NCI-H1694 (cell line): Measurements from ENCODE around the gene ASTN2.

Experiments
- DNase-seq: peaks from one replicate; lab custom pipeline; 2025; lab: John Stamatoyannopoulos, UW

Gene ASTN2

DNA sequence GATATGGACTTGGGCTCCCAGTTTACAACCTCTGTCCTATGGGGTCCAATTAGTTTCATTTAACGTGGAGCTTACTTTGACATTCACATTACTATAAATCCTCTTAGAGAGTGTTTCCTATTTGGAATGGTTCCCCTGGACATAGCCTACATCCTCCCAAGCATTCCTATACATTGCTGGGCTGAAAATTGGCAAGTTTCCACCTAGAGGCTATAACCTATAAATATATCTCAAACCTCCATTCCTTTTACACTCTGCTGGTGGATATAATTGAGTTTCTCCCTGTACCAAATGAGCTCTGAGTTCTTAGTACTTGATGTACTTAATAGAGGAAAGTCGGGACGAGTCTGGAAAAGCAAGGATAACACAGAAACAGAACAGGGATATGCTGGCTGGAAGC lies 172.8 kb downstream of the ASTN2 start:
- DNase-seq = no peak

DNA sequence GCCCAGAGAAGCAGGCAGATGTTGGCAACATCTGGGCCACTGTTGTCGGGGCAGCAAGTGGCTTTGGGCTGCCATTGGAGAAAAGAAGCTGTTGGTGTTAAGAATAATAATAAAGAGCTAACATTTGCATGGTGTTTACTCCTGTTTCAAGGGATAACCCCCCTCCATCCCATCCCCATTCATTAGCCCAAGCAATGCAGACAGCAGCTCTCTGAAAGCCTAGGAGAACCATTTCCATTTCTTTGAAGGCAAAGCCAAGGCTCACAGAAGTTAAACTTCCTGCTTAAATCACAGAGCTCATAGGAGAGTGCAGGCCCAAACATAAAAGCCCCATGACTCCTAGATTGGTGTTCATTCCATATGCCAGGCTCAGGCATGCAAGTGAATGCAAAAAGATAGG lies 175.4 kb downstream of the ASTN2 start:
- no peak for DNase-seq

DNA sequence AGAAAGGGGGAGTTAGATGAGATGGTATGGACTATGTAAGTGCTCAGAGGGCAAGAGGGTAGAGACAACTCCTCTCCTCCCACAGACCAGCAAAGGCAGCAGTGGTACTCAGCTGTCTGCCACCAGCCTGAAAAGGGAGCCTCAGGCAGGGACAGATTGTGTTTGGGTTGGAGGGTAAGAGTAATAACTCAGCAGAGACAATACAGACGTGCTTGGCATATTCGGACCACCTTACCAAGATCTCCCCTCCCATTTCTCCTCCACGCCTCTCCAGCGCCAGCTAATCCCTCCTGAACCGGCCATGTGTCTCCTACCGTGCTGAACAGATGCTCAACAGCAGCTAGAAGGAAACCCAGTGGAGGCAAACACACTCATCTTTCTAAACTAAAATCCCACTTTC lies 180.8 kb downstream of the ASTN2 start:
- peak; percentile 76 for DNase-seq

DNA sequence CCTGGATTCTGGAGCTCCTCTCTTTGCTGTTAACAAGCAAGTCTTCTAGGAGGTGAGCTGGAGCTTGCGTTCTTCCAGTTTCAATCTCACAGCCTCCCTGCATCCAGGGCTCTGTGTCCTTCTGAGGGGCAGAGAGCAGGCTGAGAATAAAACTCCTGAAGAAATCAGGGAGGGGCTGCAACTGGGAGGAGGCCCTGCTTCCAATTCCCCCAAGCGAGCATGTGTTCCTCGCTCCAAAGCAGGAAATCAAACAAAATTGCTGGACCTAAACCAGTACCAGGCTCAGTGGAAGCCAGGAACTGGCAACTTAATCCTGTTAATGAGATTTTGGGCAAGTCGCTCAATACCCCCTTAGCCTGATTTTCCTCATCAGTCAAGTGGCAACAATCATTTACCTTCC lies 181.8 kb downstream of the ASTN2 start:
- no peak for DNase-seq

DNA sequence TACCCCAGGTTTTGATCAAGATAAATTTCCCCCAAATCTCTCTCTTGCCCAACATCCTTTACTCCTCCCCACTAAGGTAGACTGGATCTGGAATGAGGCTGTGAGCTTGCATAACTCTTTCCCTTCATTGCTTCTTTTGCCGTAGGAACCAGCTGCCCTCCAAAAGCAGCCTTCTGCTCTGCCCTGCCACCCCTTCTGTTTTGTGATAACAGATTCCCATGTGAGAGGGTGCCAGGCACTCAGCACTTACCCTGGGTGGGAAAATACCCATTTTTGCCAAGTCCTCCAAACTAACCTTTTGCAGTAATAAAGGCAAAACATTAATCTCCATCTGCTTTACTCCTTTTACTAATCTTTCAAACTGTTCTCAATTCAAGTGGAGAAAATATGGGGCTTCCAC lies 182.6 kb downstream of the ASTN2 start:
- DNase-seq = peak; percentile 59

DNA sequence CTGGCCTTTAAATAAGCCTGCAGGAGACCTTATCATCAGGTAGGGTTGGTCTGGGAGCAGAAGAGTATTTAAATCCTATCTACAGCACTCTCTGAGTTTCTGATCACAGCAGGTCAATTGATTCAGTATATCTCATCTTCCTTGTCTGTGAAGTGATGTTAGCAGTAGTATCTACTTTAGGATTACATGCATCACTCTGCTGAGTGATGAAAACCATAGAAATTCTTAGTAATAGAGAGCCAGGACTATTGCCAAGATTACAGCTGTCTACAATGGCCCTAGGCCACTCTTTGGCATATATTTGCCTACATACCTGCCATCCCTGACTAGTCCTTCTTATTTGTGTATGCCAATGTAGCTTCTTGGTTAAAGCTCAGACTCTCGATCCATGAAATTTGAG lies 183.8 kb downstream of the ASTN2 start:
- DNase-seq = no peak

DNA sequence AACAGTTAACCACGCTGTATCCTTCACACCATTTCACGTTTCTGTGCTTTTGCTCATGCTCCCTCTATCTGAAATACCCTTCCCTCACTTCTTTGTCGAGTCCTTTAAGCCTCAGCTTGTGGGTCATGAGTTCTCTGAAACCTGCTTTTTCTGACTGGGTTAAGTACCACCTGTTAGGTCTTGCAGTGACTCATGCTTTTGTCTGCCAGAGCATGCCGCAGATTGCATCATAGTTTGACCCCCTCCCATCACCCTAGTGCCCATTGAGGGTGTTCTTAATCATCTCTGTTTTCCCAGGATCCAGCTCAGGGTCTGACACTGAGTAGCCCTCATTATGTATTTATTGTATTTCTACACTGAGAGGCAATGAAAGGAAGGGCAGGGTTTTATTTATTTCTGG lies 190.2 kb downstream of the ASTN2 start:
- no peak for DNase-seq

DNA sequence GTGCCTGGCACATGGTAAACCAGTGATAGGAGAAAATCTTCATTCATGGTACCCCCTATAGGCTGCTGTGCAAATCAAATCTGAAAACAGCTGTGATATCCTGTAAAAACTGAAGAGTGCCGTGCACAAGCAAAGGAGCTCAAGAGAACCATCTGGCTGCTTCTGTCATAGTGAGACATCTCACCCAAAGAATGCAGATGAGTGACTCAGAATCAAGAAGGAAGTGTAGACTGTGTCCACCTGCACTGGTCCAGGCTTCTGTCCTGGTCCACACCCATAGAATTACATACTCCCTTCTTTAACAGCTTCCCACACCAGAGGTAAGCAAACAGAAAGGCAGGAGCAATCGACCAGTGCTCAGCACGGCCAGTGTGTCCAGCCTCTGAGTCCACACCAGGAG lies 195.9 kb downstream of the ASTN2 start:
- DNase-seq = peak; percentile 15

DNA sequence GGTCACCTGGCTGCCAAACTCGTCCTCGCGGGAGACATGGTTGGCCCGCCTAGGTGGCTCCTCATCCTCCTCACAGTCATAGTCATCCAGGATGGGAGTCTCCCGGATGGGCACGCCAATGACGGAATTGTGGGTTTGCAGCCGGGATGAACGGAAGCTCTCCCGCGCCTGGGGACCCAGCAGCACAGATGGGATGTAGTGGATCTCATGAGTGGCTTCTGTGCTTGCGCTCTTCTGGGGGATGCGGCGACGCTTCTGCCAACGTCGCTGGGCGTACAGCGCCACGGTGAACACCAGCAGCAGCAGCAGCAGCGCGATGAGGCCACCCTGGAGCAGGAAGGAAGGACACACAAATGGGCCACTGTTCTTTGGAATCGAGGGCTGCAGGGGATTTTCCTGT lies 200.4 kb downstream of the ASTN2 start:
- no peak for DNase-seq

DNA sequence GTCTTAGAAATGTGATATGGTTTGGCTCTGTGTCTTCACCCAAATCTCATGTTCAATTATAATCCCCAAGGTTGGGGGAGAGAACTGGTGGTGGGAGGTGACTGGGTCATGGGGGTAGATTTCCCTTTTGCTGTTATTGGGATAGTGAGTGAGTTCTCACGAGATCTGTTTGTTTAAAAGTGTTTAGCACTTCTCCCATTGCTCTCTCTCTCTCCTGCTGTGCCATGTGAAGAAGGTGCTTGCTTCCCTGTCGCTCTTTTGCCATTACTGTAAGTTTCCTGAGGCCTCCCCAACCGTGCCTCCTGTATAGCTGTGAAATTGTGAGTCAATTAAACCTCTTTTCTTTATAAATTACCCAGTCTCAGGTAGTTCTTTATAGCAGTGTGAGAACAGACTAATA lies 203.6 kb downstream of the ASTN2 start:
- DNase-seq = no peak

DNA sequence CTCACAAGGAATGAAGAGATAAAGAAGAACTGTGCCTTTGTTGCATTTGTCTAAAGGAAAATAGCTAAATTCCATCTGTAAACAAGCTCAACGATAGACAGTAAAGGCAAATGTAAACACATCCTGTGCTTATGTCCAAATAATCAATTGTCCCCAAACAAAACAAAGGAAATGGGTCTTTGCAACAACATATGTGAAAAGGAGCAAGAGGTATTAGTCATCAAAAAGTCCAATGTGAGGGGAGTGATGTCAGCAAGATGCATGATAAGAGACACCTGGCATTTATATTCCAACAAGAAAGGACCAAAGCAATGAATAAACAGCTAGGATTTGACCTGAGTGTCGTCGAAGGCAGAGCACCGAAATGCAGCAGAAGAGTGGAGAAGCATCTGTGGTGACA lies 209.1 kb downstream of the ASTN2 start:
- DNase-seq = no peak

DNA sequence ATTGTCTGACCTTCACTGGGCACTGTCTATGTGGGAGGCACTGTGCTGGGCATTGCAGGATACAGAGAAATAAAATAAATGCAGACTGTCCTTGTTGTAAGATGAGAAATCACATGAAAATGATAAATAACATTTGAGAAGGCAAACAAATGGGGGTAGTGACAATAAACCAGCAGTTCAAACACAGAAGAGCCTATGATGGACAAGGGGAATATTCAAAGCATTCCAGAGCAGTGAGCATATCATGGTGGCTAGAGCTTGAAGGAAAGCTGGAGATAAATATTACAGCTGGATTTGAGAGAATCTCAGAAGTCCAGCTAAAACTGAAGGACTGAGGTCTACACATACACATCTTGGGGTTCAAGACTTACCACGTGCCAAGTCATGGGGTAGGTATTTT lies 209.9 kb downstream of the ASTN2 start:
- DNase-seq = no peak

DNA sequence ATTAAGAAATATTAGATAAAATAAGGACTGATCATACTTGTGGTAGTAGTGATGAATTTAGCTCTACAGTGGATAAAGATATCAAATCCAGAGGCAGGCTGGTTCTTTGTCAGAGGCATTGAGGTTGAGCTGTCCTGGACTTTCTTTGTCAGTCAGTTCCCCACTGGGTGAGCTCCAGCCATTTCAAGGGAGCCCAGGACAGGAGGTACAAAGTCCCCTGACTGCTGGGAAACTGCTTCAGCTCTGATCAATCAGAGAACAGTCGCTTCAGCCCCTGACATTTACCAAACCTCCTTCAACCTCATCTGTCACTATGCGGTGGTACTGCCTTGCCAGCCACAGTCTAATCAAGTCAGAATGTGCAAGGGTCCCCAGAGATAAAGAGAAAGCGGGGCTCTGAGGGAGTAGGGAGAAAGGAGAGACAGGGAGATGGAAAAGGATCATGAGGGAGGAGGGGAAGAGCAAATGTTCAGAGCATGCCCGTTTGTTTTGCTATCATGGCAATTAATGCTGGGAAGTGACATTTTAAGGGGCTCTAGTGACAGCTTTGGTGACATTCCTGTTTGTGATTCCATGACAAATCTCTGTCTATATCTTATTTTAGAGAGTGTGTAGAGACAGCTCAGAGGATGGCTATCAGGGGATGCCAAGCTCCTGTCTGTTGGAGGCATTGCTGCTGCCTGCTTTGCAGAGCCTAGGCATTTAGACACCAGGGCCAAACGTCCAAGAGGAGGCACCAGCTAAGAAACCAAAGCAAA lies 223.2 kb downstream of the ASTN2 start:
- no peak for DNase-seq

DNA sequence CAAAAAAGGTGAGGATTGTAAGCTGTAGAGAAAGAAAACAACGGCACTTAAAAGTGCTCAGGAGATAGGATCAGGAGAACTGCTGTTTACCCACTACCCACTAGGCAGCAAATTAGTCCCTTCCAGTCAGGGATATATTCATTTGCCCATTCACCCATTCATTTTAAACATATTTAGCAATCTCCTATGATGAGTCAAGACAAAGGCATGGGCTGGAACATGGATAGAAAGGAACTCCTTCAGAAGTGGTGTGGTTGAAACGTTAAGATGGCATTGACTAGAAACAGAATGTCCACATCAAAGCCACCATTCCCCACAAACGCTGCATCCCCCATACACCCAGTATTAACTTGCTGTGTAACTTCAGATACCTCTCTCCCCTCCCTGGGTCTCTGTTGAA lies 225.7 kb downstream of the ASTN2 start:
- DNase-seq = no peak

DNA sequence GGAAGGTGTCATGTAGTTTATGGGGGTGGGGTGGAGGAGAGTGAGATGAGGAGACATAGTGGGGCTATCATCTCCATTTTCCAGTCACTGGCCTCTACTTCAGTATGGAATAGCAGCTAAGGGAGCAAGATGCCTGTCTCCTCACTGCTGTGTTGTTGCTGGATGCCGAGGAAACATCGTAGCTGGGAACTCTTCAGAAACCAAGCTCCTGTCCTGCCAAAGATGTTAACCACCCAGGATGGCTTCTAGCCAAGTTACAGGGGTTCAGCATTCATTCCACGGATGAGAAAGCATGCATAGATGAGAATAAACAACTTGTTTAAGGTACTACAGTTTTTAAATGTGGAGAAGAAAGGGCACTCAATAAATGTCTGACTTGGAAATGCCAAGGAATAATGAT lies 226.5 kb downstream of the ASTN2 start:
- no peak for DNase-seq

DNA sequence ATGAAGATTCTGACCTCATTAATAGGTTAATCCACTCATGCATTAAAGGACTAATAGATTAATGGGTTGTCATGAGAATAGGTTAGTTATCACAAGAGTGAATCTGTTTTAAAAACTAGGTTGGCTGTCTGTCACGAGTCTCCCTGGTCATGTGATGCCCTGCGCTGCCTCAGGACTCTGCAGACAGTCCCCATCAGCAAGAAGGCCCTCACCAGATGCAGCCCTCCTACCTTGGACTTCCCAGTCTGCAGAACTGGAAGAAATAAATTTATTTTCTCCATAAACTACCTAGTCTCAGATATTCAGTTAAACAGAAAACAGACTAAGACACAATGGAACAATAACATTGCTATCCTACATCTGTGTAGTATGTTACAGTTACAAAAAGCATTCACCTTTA lies 227.4 kb downstream of the ASTN2 start:
- DNase-seq = no peak

DNA sequence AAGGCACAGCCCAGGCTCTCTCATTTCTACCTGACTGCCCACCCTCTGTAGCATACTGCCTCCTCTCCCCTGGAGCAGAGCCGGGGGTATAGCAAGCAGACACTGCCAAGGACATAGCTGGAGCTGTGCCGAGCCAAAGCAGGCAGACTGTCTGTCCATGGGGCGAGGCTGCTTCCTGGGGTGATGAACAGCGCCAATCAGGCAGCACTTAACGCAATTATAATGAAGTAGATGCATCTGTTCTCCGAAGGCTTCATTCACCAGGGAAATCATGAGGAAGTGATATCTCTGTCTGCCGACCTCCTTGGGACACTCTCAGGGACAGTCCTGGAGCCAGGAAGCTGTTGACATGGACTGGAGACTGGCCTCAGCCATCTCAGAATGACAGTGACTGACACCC lies 230.7 kb downstream of the ASTN2 start:
- peak; percentile 81 for DNase-seq

DNA sequence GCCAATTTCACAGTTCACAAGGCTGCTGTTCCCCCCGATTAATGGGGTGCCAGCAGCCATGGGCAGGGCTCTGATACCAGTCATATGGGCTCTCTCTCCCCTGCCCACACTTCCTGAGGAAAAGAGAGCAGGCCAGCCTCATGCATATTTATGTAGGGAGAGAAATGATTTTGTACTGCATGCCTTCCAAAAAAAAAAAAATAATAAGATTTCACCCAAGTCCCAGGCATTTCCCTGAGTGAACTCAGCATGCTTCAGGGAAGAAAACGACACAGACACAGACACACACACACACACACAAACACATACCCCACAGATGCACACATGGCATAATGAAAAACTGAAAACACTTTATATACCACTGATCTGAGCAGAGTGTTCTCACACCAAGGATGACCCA lies 232.8 kb downstream of the ASTN2 start:
- DNase-seq = no peak

DNA sequence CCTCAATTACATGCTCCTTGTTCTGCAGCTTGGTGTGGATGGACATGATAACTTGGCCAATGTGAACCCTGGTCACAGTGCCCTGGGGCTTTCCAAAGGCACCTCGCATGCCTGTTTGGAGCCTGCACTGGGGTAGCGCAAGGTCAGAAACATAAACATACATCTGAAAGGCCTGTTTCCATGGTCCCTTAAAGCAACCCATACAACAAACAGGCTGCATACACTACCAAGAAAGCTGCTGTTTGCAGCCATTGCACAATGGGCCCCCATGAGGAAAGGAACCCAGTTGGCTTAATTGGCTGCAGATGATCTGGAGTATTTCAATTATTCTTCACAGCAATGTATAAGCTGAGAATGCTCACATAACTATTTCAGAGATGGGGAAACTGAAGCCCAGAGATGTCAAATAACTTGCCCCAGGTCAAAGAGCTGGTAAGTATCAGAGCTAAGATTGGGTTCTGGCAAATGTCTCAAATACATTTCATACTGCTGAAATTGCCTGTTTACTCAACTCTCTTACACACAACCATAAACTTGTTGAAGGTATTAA lies 233.9 kb downstream of the ASTN2 start:
- no peak for DNase-seq

DNA sequence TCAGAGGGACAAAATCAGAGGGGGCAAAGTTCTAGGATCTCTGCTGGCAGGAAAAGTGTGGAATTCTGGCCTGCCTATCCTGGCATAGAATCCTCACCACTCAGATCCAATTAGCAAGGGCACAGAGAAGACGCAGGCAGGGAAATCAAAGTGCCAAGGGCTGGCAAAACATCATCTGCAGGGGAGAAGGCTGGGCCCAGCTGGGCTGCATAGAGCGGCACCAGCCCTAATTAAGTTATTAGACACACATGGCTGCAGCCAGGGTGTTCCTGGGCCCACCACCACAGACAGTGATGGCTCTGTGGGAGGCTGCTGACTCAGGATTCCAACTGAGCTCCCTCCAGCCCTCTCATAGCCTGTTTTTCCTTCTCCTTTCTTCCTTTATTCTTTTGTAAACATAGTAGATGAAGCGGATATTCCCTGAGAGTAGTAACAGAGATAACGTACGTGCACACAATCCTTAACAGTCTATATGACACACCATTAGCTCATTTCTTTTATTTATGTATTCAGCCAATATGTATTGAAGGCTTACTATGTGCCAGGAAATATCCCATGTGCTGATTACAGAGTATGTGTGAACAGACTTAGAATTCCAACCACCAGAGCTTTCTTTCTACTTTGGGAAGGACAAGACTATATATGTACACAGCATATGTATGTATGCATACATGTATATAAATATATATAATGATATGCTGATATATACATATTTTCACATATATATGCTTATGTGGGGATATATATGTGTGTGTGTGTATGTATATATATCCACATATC lies 236.1 kb downstream of the ASTN2 start:
- DNase-seq = peak; percentile 90

DNA sequence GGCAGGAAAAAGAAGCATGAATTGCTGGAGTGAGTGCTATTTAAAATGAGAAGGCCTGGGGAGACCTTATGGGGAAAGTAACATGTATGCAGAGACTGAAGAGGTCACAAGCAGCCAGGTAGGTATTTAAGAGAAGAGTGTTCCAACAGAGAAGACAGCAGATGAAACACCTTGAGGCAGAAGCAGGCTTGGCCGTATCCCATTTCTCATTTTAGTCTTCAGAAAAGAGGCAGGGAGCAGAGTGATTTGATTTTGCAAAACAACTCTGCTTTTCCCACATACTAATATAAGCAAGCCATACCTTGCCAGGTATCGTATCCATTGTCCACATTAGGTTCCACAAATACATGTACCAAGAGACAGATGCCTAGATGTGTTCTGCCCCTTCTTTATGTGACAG lies 244.3 kb downstream of the ASTN2 start:
- no peak for DNase-seq

DNA sequence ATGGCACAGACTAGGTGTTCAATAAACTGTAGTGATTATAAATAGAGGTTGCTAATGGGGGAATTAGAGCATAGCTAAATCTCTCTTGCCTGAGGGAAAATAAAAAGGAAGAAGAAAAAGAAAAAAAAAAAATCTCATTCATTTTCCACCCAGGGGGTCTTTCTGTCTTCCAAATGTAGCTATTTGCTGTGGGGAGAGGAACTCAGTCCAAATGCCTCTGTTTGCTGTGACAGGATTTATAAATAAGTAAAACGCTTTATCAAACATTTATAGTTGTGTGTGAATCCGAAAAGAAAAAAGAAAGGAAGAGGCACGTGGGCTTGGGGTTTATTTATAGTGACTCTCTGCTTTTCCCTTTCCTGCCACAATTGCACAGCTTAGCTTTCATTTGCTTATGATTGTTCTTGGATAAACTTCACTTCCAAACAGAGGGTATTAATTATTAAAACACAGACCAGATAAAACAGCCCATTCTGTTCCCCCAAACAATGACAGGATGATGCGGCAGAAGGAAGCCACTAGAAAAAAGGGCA lies 245.7 kb downstream of the ASTN2 start:
- no peak for DNase-seq

DNA sequence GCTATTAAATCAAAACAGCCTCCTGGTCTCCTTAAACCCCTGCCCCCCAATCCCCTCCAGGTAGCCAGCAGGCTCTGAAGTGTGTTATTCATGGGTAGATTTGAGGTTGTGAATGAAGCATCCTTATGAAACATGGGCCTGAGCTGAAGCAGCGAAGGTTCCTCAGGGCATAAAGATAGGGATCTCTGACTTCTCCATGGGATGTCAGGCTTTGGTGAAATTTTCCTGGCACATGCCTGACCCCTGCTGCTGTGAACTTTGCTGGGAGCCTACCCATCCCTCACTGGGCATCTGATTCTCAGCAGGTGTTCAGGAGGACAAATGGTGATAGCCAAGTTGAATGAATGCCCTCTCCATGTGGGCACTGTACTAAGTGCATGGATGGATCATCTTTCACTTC lies 250.3 kb downstream of the ASTN2 start:
- no peak for DNase-seq
